GM19467 (cell line): ENCODE results near the gene HBP1.
"Not testable (repeated sequence)": the region's sequence is repeated elsewhere in the genome, so short reads cannot be mapped to it uniquely, and the experiment has no call there.

Experiments used
- ATAC-seq: cut with Tn5 transposase; IDR thresholded peaks from one replicate; pipeline ENCODE4 v1.9.1; 2021; ENCODE audit warnings: mild to moderate bottlenecking, moderate library complexity; ENCODE audit not compliant: unreplicated experiment

HBP1 gene

DNA sequence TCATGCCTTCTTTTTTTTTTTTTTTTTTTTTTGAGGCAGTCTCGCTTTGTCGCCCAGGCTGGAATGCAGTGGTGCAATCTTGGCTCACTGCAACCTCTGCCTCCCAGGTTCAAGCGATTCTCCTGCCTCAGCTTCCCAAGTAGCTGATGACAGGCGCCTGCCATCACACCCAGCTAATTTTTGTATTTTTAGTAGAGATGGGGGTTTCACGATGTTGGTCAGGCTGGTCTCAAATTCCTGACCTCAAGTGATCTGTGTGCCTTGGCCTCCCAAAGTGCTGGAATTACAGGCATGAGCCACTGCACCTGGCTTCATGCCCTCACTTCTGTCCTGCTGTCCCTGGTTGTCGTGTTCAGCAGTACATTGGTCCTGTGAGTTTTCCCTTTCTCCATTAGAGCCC lies 52.0 kb downstream of the HBP1 start:
- ATAC-seq: not testable (repeated sequence)

DNA sequence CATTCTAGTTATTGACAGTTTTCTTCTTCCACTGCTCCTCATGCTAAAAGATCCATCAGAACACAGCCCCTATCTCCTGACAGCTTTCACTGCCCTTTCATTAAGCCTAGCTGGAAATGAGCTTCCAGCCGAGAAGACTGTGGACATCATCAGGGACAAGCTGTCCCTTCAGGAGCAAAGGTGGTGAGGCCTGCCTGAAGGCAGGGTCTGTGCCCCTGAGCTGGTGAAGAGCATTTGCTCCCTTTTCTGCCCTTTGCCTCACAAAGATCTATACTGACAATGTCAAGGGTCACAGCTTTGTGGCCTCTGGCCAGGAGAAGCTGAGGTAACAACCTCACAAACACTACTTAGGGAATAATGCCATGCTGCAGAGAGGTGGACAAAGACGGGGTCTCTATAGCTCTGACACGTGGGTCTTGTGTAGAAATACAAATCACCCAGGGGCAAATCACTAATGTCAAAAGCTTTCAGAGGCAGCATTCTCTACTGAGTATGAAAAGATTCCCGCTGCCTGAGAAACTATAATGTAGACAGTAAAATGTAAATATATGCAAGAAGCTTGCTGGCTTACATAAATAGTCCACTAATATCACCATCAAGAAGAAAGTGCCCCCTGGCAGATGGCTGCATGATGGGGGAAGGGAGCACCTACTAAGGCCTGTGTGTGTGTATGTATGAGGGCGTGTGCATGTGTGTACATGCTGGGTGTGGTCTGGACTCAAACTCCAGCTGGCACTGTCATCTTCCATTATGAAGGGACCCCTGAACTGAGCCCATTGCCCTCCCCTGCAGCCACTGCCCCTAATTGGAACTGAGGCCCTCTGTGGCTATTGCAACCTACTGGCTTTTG lies 55.8 kb downstream of the HBP1 start:
- ATAC-seq: no peak

DNA sequence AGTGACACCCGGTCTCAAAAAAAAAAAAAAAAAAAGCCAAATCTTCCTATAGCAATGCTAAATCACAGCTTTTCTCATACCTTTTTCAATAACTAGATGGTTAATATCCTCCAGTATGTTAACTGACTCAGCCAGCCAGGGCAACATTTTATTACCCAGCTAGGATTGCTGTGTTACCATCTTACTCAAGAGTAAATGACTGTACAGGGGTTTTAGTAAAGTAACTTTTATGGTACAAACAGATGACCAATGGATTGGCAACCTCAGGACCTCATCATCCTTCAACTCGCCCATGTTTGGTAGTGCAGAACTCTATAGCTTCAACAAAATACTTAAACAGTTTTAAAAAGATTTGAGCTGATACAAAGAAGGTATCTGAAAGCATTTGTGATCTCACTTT lies 59.5 kb downstream of the HBP1 start:
- no peak for ATAC-seq

DNA sequence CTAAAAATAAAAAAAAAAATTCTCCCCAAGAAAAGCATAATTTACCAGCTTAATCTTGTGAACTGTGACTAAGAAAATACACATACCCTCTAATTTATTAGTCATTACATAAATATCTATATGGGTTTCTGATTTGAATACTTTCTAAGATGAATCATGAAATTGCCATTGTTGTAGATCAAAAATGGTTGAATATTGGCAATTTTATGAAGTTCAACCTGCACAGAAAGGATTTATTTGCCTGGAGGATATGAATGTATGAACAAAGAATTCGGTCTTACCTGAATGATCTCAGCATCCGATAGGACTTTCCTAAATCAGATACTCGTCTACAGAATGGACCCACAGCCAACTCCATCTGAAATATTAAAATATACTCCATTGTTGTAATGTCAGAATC lies 61.5 kb downstream of the HBP1 start:
- ATAC-seq: no peak

DNA sequence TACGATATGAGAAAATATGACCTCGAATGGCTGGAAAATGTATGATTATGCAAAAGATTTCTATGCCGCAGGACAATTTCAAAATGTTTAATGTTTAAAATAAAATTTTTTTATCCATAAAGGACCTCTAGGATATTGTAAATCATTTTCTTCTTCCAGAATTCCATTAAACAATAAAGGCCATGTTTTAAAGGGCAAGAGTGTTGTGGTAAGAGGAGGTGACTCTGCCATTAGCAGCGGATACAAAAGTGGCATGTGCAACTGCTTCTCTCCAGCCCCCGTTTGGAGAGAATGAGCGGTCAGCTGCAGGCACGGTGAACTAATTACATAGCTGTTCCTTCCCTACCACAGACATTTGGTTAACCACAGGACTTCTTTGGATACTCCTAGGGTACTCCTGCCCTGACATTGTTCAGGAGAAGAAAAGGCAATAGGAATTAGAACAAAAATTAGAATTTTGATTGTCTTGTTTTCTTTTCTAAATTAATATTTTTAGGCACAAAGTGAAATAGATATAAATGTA lies 63.8 kb downstream of the HBP1 start:
- ATAC-seq: no peak

DNA sequence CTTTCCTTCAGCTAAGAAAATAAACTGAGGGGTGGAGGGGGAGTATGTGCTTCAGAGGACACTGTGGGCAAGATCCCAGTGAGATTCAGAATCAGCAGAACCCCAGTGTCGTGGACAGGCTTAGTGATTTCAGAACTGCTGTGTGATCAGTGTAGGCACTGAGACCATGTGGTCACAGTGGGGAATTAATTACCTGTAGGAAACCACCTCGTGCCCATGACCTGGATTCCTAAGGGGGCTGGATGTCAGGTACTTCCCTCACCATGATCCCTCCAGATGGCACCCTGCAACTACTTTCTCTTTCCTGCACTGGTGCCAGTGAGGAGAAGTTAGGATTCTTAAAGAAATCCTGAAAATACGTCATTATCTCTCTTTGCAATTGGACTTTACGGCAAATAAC lies 64.4 kb downstream of the HBP1 start:
- no peak for ATAC-seq

DNA sequence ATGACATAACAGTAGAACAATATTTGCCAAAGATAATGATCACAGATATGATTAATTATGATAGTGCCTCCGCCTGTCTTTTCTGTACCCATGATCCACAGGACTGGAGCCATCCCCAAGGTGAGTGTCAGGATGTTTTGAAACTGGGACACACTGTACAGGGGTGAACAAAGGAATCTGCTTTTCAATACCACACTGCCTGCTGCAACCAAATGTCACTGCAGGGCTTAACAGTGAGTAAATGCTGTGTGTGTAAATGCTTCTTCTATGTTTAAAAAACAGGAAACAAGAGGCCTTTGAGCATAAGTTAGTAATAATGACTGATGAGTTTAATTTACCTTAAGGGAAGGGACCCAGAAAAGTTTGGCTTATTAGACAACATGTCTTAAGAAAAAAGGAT lies 65.2 kb downstream of the HBP1 start:
- no peak for ATAC-seq

DNA sequence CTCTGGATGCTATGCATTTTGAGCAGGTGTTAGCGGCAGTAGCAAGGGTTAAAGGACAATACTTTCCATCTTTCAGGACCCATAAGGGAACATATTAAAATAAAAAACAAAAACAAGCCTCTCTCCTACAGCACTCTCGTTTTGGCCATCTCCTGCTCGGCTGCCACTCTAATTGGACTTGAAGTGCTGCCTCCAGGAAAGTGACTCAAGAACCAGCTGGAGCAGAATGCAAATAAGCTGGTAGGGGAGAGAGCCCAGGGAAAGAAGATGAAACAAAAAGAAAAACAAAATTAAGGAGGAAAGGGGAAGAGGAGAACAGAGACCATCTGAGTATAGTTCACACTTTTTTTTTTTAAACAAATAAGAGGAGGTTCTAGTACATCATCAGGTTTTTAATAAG lies 65.6 kb downstream of the HBP1 start:
- ATAC-seq: no peak

DNA sequence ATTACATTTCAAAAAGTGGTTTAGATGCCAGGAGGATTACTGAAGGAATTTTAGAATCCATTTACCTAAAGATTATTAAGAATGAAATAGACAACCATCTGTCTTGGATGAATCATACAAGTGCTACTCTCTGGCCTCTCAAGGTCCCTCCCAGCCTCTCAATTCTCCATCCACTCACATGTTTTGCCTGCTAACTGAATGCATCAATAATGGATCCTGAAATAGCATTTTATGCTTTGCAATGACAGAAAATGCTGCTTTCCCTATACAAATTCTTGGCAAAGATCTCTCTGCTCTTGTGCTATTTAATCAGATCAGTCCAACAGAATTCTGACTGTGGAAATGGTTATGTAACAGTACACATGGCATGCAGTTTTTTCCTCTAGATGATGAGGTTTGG lies 68.1 kb downstream of the HBP1 start:
- ATAC-seq: no peak

DNA sequence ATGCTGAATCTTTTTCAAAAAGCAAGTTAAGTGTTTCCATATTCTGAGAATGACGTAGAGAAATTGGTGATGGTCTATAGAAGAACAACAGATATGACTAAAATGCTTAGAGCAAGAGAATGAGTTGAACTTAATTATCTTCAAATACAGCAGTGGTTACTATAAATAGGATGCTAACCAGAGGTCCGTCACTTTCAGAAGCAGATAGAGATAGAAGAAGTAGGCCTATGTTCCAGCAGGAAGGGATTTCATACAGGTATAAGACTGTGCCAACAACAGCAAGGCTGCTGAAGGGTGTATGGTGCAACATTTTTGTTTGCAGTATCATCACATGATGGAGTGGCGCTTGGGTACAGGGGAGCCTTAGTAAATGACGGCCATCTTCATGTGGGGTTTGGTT lies 68.6 kb downstream of the HBP1 start:
- no peak for ATAC-seq

DNA sequence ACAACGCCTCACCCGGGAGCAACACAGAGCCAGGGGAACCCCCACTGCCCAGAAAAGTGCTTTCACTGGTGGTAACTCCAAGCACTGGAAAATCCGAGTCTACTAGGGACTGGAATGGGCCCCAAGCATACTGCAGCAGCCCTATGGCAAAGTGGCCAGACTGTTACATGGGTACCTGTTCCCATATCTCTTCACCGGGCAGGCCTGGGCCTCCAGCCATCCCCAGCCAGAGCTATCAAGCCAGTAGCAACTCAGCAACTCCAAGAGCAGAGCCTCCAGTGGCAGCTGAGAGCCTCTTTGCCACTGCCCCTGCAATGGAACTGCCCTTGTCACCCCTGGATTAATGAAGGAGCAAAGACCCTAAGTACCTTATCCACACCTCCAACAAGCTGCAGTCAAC lies 73.5 kb downstream of the HBP1 start:
- ATAC-seq: no peak

DNA sequence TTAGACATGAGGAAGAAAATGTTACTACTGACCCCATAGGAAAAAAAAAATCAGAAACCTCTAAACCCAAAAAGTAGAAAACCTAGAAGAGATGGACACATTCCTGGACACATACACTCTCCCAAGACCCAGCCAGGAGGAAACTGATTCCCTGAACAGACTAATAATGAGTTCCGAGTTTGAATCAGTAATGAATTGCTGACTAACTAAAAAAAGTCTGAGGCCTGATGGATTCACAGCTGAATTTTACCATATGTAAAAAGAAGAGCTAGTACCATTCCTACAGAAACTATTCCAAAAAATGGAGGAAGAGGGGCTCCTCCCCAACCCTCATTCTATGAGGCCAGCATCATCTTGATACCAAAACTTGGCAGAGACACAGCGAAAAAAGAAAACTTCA lies 75.8 kb downstream of the HBP1 start:
- ATAC-seq: no peak

DNA sequence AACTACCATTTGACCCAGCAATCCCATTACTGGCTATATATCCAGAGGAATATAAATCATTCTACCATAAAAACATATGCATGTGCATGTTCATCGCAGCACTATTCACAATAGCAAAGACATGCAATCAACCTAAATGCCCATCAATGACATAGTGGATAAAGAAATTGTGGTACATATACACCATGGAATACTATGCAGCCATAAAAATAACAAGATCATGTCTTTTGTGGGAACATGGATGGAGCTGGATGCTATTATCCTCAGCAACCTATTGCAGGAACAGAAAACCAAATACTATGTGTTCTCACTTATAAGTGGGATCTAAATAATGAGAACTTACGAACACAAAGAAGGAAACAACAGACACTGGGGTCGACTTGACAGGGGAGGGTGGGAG lies 78.0 kb downstream of the HBP1 start:
- ATAC-seq: not testable (repeated sequence)

DNA sequence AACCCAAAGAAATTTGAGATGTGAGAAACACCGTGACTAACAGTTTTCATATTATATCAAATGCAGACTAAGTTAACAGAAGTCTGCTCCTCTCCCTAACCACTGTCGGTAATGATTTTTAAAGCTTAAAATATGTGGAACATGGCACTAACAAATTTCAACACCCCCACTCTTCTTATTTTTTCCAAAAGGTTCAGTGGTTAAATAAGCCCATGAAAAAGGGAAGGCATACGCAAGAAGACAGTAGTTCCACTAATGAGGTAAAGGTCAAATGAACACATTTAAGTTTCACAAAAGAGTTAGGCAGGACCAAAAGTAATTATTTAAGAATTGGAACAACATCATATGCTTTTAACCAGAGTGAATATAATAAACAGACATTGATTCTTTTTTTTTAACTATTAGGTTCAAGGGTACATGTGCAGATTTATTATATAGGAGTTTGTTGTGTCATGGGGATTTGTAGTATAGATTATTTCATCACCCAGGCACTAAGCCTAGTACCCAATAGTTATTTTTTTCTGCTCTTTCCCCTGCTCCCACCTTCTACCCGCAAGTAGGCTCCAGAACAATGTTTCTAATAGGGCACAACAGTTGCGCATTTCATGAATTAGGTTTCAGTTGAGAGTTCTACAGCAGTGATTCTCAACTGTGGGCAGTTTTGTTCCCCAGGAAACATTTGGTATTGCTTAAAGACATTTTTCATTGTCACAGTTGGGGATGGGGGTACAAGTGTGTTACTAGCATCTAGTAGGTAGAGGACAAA lies 79.9 kb downstream of the HBP1 start:
- ATAC-seq: no peak

DNA sequence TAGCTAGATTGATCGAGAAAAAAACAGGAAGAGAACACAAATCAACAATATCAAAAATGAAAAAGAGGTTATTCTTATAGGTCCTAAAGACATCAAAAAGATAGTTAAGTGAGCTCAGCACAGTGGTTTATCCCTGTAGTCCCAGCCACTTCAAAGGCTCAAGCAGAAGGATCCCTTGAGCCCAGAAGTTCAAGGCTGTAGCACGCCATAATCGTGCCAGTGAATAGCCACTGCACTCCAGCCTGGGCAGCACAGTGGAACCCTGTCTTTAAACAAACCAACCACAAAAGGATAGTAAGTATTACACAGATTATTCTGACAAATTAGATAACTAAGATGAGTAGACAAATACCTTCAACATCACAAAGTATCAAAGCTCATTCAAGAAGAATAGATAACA lies 83.2 kb downstream of the HBP1 start:
- ATAC-seq: no peak
